Peyer's patch (tissue), 4 donors: Measurements from ENCODE around the gene MPHOSPH8.

Experiments used
- CTCF ChIP-seq, 6 experiments: fragments of 450-650 bp in 4 of 6; fragments of 200-600 bp in 2 of 6; sonication (generic) in 1 of 6; IDR thresholded peaks; one replicate each; pipeline ENCODE4 v1.5.1; 2017 to 2019; ENCODE audit warnings: antibody characterized with exemption in 6 of 6, mild to moderate bottlenecking in 3 of 6, moderate library complexity in 1 of 6
- POLR2A ChIP-seq, 2 donors: fragments of 450-650 bp; IDR thresholded peaks; one replicate each; pipeline ENCODE4 v1.5.1; 2017; ENCODE audit warnings: antibody characterized with exemption in 2 of 2, mild to moderate bottlenecking in 2 of 2, moderate library complexity in 2 of 2

- TF ChIP-seq CTCF (IDR thresholded peaks at IDR 0.05) (peak in 4 of 6 experiments; percentile 23 to 31 (median 28)), POLR2A (IDR thresholded peaks at IDR 0.05) (no peak)
Measured at GRCh38 chr13:19587635-19588300, 45.7 kb upstream of the MPHOSPH8 start.
